CD4-positive, alpha-beta T cell (primary cell): ENCODE data around the gene SLC12A3. TPM values are rescaled to one million over a fixed set of nuclear protein-coding genes. Genes with fewer than 3 reads are reported as not detected.

Experiments used
- ATAC-seq: fragments of 200-7000 bp; cut with Tn5 transposase; one replicate; pipeline ENCODE4 v1.10.0; 2022; ENCODE audit warnings: mild to moderate bottlenecking; ENCODE audit not compliant: poor library complexity
- CTCF ChIA-PET: fragments of 350-600 bp; sonication (Branson Sonifier 250); formaldehyde crosslinking; loops from one replicate; lab custom pipeline; 2021; ENCODE audit warnings: antibody characterized with exemption, inconsistent platforms; lab: Charles Lee
- POLR2A ChIA-PET: fragments of 350-600 bp; sonication (Branson Sonifier 250); formaldehyde crosslinking; loops from one replicate; lab custom pipeline; 2021; ENCODE audit warnings: antibody characterized with exemption, inconsistent platforms; lab: Charles Lee
- DNase-seq, 14 experiments: peaks; one replicate each; pipeline ENCODE4 v3.0.0-alpha.2; 2013 to 2020; ENCODE audit warnings: mixed read lengths in 2 of 14
- H3K27ac ChIP-seq, 2 donors: one replicate each; pipeline versions ENCODE4 v1.5.1 to v1.7.0; 2013; ENCODE audit warnings: low read length in 2 of 2, low read depth in 1 of 2, mild to moderate bottlenecking in 1 of 2
- H3K27me3 ChIP-seq, 2 experiments: 1 replicate in 1 of 2; 2 replicates in 1 of 2; pipeline versions ENCODE4 v1.6.1 to v1.7.0; 2013; ENCODE audit warnings: low read length in 2 of 2, control low read depth in 1 of 2, mild to moderate bottlenecking in 1 of 2, moderate library complexity in 1 of 2; ENCODE audit not compliant: insufficient read depth in 2 of 2, control insufficient read depth in 1 of 2
- H3K36me3 ChIP-seq: one replicate; pipeline ENCODE4 v1.6.1; 2013; ENCODE audit warnings: low read length, control low read depth; ENCODE audit not compliant: insufficient read depth
- H3K4me1 ChIP-seq: one replicate; pipeline ENCODE4 v1.6.1; 2013; ENCODE audit warnings: low read length, control low read depth; ENCODE audit not compliant: insufficient read depth
- H3K4me3 ChIP-seq: one replicate; pipeline ENCODE4 v1.5.1; 2013; ENCODE audit warnings: mild to moderate bottlenecking, low read length, moderate library complexity
- H3K9me3 ChIP-seq, 2 experiments: 1 replicate in 1 of 2; 2 replicates in 1 of 2; pipeline versions ENCODE4 v1.6.1 to v1.7.0; 2013; ENCODE audit warnings: low read length in 2 of 2, mild to moderate bottlenecking in 2 of 2, control low read depth in 1 of 2, moderate library complexity in 1 of 2; ENCODE audit not compliant: control insufficient read depth in 1 of 2, insufficient read depth in 1 of 2
- H3K27ac Mint-ChIP-seq: one replicate; pipeline ENCODE4 v1.8.0; 2020; ENCODE audit warnings: mixed read lengths
- H3K27me3 Mint-ChIP-seq: one replicate; pipeline ENCODE4 v1.8.0; 2021; ENCODE audit warnings: mixed read lengths
- H3K36me3 Mint-ChIP-seq: one replicate; pipeline ENCODE4 v1.8.0; 2021; ENCODE audit warnings: low read depth, mixed read lengths
- H3K4me1 Mint-ChIP-seq: one replicate; pipeline ENCODE4 v1.8.0; 2021; ENCODE audit warnings: low read depth, mixed read lengths
- H3K4me3 Mint-ChIP-seq: one replicate; pipeline ENCODE4 v1.8.0; 2020; ENCODE audit warnings: mild to moderate bottlenecking, mixed read lengths
- H3K9me3 Mint-ChIP-seq: one replicate; pipeline ENCODE4 v1.8.0; 2020; ENCODE audit warnings: mixed read lengths
- CTCF ChIP-seq: fragments of 200-600 bp; IDR thresholded peaks from one replicate; pipeline ENCODE4 v1.8.0; 2022; ENCODE audit warnings: antibody characterized with exemption, mild to moderate bottlenecking
- intact Hi-C, 2 experiments: fragments of 100-400 bp; cut with DNase I in 1 of 2; cut with micrococcal nuclease in 1 of 2; formaldehyde crosslinking; loops; one replicate each; pipeline versions ENCODE4 v1.15.1 to v1.9.0; 2023 to 2025; cut with DNase I, micrococcal nuclease
- total RNA-seq, 174 experiments: library from RNA in 2 of 174; stranded (reverse) in 2 of 174; gene quantifications; one replicate each; pipeline ENCODE4 v1.2.3 and lab custom pipeline; 2021 to 2026

SLC12A3 gene
- total RNA-seq, 2 experiments from 2014 or later, result not detected

DNA sequence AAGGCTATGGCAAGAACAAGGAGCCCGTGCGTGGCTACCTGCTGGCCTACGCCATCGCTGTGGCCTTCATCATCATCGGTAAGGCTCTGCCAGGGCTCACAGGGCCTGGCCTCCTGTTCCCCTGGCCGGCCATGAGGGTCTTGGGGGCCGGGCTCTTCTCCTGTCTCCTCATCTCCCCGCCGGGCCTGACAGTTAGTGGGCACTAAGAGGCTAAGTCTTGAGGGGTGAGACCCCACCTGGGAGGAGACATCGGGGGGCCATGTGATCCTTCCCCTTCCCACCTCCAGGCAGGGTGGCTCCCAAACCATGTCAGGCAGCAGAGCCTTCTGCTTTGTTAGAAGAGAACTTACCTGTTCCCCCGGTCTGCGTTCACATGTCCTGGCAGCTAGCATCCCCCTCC lies 15.2 kb downstream of the SLC12A3 start:
- H3K4me1 Mint-ChIP-seq, result no peaks in the 10 kb centered on the region
- Histone ChIP-seq H3K9me3 (no peaks in the 10 kb centered on the region), H3K27ac (no peak overlapping the region), H3K36me3 (no peaks in the 10 kb centered on the region), H3K27me3 (no peaks in the 10 kb centered on the region), H3K4me3 (no peak overlapping the region), H3K4me1 (no peaks in the 10 kb centered on the region)
- TF ChIP-seq CTCF, result no peak
- ATAC-seq (no peak), DNase-seq (no peak)
- no peak overlapping the region for H3K4me3 Mint-ChIP-seq
- POLR2A ChIA-PET, result no interaction called here
- no peaks in the 10 kb centered on the region for H3K36me3 Mint-ChIP-seq
- CTCF ChIA-PET, result no interaction called here
- H3K9me3 Mint-ChIP-seq, result no peaks in the 10 kb centered on the region
- intact Hi-C loops, result no loop called here
- no peak overlapping the region for H3K27ac Mint-ChIP-seq
- H3K27me3 Mint-ChIP-seq, result no peaks in the 10 kb centered on the region

DNA sequence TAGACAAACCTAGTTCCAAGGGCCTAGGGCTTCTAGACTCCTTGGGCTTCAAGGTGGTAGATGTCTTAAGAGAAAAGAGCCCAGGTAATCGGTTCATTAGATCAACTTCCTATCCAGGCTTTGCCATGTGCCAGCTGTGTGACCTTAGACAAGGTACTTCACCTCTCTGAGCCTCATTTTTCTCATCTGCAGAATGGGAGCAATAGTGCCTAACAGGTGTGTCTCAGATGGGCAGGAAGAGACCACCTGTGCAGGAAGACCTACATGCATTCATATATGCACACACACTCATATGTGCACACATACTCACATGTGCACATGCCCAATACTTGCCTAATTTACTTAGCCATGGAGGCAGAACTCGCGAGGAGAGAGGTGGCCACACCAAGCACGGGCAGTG lies 15.7 kb downstream of the SLC12A3 start:
- intact Hi-C loops, result no loop called here
- Histone ChIP-seq H3K9me3 (no peaks in the 10 kb centered on the region), H3K4me1 (no peaks in the 10 kb centered on the region), H3K27me3 (no peaks in the 10 kb centered on the region), H3K27ac (no peak overlapping the region), H3K36me3 (no peaks in the 10 kb centered on the region), H3K4me3 (no peak overlapping the region)
- POLR2A ChIA-PET, result no interaction called here
- no peak for TF ChIP-seq CTCF
- no peak for ATAC-seq
- no peak for DNase-seq
- H3K36me3 Mint-ChIP-seq, result no peaks in the 10 kb centered on the region
- H3K27me3 Mint-ChIP-seq, result no peaks in the 10 kb centered on the region
- H3K4me3 Mint-ChIP-seq, result no peak overlapping the region
- CTCF ChIA-PET, result interaction anchor here (0.5 kb wide), 1 partner anchor 40 kb away, joined by 3 read pairs; no protein-coding TSS in a partner anchor
- no peak overlapping the region for H3K27ac Mint-ChIP-seq
- H3K9me3 Mint-ChIP-seq, result no peaks in the 10 kb centered on the region
- H3K4me1 Mint-ChIP-seq, result no peaks in the 10 kb centered on the region

DNA sequence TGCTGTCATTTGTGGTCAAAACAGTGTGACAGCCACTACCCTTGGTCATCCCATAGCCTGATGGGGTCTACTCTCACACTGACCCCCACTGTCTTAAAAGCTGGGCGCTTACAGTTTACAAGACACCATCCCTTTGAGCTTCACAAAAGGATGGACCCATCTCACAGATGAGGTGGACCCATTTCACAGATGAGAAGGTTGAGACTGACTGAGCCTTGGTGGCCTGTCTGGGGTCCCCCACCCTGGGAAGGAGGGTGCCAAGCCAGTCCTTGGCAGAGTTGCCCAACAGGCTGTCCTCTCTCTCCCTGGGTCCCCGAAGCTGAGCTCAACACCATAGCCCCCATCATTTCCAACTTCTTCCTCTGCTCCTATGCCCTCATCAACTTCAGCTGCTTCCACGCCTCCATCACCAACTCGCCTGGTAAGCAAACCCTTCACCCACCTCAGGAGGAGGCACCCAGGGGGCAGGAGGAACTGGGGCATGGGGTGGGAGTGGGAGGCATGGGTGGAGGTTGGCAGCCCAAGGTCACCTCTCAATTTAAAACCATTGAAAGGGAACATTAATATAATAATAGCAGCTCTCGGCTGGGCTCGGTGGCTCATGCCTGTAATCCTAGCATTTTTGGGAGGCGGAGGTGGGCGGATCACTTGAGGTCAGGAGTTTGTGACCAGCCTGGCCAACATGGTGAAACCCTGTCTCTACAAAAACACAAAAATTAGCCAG lies 17.2 kb downstream of the SLC12A3 start:
- Histone ChIP-seq H3K9me3 (no peaks in the 10 kb centered on the region), H3K36me3 (no peaks in the 10 kb centered on the region), H3K4me1 (no peaks in the 10 kb centered on the region), H3K27me3 (no peaks in the 10 kb centered on the region), H3K4me3 (no peak overlapping the region), H3K27ac (no peak overlapping the region)
- no peak for ATAC-seq
- intact Hi-C loops, result no loop called here
- ChIA-PET POLR2A (no interaction called here), CTCF (interaction anchor here (0.7 kb wide), 1 partner anchor 531 kb away, joined by 3 read pairs; no protein-coding TSS in a partner anchor)
- H3K4me1 Mint-ChIP-seq, result no peaks in the 10 kb centered on the region
- no peak overlapping the region for H3K4me3 Mint-ChIP-seq
- DNase-seq, result no peak
- no peaks in the 10 kb centered on the region for H3K27me3 Mint-ChIP-seq
- H3K36me3 Mint-ChIP-seq, result no peaks in the 10 kb centered on the region
- no peak for TF ChIP-seq CTCF
- H3K27ac Mint-ChIP-seq, result no peak overlapping the region
- H3K9me3 Mint-ChIP-seq, result no peaks in the 10 kb centered on the region
